ENCODE measurements around the gene DNLZ.

Gene DNLZ

DNA sequence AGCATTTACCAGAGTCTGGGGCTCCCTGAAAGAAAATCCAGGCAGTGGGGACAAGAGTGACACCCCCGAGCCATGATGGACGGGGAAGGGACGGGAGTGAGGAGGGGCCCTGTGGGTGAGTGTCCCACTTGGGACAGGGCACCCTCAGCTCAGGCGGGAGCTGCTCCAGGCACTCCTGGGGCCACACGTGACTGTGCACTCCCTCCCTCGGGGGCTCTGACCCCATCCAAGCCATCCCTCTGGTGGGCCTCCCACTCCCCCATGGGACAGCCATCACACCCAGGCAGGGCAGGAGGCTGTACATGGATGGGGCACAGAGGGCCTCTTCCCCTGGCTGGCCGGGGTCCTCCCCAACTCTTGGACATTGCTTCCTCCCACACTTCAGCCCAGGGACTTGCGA lies 12.9 kb upstream of the DNLZ start:
- DNase-seq (ENCODE audit: low read depth in 3 of 3) = no peak

DNA sequence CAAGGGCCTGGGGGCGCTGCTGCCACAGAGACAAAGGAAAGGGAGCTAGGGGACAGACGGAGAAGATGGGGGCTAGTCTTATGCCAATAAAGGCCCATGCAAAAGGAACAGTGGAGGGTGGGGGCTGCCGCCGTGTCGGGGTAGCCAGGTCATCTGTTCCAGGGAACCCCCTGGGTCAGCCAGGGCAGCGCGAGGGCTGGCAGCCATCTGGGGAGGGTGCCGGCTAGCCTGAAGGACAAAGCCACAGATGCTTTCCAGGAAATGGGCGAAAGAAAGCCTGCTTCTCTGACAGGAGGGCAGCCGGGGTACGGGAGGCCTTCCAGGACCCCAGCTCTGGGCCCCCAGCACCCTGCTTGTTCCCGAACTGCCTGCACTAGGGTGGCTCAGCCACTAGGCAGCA lies 11.6 kb upstream of the DNLZ start:
- no peak for DNase-seq (ENCODE audit: low read depth in 3 of 3)

DNA sequence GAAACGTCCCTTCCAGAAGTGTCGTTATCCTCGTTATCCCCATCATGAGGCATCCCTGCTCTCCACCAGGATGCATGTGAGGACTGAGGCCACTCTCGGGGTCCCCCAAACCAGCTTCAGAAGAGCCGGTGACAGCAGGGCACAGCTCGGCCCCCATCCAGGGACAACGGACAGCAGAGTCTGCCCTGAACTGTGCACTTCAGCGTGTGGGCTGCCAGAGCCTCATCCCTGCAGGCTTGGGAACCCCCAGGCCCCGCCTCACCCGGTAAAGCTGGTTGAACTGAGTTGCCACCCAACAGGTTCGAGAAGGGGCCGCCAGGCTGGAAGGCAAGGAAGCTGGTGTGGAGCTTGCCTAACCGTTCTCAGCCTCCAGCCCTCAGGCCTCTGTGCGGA lies 10.6 kb upstream of the DNLZ start:
- no peak for DNase-seq (ENCODE audit: low read depth in 3 of 3)

DNA sequence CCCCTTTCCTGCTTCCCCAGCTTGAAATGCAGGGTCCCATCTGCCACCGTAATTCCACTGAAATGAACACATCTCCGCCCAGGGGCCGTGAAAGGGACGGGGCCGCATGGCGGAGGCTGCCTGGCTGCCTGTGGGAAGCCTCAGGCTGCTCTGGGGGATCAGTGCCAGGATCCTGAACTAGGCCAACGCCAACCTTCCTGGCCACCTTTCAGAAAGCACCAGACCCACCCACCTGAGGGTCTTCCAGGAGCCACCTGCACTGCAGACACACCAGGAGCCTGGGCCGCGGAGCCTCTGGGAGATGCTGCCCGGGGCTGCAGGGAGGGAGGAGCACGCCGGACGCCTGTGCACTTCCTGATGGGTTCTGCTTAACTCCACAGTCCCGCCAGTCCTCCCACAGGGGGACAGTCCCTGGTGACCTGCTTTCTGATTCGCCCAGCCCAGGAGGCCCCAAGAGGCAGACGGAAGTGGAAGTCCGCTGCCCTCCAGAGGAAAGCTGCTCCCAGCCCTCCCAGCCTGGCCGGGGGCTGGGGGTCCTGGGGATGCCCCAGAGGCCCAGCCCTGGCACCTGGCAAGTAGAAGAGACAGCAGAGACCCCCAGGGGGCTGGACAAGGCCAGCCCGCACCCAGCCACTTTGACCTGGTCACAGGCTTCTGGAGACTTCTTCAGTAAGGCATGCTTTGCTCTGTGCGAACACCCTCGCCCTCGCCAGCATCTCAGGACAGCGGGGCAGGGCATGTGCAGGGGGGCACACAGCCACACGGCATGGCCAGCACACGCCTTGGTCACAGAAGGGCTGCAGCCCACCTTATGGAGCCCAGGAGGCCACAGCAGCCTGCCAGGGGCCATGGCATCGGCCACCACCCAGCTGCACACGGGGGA lies 10.0 kb upstream of the DNLZ start, which contains the start of gene CARD9:
Gene CARD9, minus strand, starts transcription at position 370 of the 883 bp plus-strand sequence. CDS start 1,591 bp downstream, outside the sequence.
- DNase-seq (ENCODE audit: low read depth in 3 of 3) = no peak

DNA sequence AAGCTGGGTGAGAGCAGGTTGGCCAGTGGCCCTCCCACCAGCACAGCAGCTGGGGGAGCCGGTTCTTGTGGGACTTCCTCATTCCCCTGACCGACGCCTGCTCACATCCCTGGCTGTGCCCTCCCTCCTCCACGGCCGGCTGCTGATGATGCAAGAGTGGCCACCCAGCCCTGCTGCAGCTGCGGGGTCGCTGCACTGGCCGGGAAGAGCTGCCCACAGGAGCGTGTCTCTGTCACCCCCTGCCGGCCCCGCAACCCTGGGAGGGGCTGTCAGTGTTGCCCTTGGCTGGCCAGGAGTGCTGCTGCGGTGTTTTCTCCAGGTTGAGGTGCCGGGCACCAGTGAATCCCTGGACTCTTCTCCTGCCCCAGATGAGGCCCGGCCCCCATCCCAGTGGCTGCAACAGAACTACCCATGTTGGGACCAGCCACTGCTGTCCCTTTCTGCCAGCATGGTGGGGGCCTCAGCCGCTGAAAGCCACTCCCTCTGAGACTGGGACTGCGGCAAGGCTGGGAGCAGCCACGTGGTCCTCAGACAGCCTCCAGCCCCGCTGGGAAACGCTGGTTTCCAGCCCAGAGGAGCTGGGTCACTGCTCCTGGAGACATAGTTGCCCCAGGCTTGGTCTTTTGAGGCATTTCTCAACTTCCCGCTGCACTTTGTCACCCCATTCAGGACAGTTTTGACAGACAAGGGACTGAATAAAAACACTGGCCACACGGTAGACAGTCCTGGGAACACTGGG lies 9.2 kb upstream of the DNLZ start:
- DNase-seq (ENCODE audit: low read depth in 3 of 3) = no peak

DNA sequence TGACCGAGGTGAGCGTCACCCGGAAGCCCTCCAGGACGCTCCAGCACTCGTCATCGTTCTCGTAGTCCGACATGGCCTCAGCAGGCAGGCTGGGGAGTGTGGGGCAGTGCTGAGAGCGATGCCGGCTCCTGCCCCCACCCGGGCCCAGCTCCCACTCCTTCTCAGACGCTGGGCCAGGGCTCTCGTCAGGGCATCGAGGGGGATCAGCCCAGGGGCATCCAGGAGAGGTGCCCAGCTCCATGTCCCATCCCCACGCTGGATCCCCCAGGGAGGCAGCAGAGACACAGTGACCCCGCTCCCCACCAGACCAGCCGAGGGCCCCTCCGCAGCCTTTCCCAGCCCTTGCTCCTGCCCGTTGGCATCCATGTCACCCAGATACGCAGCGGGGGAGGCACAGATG lies 8.5 kb upstream of the DNLZ start:
- no peak for DNase-seq (ENCODE audit: low read depth in 3 of 3)

DNA sequence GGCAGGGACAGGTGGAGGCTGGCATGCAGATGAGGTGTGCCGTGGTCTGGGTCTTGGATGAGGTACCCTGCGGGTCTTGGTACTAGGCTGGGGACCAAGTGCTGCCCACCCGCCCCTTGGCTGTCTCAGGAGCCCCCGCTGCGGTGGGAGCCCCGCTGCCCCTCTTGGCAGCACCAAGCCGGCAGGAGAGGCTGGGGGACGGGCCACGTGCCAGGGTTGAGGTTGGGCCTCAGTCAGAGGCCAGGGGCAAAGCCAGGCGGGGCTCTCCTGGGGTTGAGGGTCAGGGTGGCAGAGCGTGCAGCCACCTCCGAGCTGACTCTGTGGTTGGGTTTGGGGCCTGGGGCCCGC lies 8.0 kb upstream of the DNLZ start:
- DNase-seq (ENCODE audit: low read depth in 3 of 3) = no peak

DNA sequence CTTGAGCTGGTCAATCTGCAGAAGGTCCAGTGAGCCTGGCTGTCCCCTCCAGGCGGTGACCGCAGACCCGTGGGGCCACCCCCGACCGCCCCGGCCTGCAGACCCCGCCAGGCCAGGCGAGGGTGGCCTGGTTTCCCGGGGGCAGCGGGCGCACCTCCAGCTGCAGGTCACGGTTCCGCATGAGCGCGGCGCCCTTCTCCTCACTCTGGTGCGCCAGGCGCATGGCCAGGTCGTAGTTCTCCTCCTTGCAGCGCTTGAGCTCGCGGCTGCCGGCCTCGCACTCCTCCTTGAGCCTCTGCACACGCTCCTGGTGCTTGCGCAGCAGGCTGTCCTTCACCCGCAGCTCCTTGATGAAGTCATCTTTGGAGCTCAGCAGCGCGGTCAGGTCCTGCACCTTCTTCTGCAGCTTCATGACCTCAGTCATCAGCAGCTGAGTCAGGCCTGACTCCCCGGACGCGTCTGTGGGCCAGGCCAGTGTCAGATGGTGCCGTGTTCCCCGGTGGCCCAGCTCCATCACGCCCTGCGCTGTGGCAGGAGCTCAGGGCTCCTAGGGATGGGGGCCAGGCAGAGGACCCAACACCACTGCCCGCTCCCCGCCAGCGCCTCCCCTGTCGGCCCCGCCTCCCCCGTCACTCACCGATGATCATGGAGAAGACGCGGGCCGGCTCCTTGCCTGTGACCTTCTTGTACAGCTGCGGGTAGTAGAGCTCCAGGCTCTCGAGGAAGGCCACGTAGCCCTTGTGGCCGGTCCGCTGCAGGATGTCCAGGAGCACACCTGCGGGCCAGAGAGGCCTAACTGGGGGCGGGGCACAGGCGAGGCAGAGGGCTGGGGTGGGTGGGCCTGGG lies 7.4 kb upstream of the DNLZ start:
- no peak for DNase-seq (ENCODE audit: low read depth in 3 of 3)

DNA sequence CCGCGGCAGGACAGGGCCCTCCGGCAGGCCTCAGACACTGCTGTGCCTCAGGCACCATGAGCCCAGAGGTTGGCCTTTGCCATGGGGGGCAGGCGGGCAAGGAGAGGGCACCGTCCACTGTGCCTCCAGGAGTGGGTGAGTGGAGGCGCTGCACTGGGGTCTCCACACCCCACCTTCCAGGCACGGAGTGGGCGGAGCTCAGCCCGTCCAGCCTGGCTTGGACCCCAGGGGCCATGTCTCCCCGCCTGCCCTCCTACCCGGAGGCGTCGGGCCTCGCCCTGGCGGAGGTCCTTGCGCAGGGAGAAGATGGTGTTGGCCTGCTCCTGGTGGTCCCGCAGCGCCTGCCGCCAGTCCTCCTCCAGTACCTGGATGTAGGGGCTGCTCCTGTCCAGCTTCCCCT lies 6.5 kb upstream of the DNLZ start:
- DNase-seq (ENCODE audit: low read depth in 3 of 3) = no peak

DNA sequence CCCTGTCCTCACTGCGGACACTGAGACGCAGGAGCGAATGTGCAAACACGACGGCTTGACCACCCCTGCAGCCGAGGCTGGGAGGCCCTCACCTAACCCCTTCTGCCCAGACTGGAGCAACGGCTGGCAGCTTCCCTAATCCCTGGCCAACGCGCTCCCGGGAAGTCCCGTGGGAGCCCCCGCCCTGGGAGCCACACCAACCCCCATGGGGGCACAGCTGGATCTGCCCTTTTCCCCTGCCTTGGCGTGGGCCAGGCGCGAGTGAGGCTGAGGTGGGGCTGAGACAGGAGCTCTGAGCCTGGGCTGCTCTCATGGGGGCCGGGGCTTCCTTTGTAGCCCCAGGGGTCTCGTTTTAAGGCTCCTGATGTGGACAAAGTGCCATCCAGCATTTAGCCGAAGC lies 4.6 kb upstream of the DNLZ start:
- DNase-seq (ENCODE audit: low read depth in 3 of 3) = no peak

DNA sequence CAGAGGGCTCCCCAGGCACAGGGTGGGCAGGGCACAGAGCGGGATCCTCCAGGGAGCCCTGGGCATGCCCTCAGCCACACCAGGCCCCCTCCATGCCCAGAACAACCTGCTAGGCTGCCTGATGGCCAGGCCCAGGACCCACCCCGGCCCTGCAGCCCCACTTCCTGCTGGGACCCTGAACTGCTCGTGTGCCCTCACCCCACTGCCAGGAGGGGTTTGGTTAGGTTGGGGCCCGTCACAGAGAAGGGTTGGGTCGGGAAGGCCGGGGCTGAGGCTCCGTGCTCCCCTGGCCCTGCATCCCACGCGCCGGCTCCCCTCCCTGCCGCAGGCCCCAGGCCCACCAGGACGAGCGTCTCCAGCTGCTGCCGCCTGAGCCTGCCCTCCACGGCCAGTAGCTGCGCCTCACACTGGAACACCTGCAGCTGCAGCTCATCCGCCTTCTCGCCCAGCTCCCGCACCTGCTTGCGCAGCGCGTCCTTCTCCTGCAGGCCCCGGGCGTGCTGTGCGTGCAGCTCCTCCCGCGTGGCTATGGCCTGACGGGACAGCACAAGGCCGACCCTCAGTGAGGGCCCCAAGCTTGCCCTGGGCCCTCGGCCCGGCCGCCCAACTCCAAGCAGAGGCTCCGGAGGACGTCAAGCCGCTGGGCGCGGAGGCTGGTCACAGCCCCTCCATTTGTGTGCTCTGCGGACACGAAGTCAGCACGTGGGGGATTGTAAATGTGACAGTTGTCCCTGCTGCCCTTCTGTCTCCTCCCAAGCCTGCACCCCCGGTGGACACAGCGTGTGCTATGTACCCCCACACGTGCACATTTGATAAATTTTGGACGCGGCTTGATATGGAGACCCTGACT lies 4.0 kb upstream of the DNLZ start:
- no peak for DNase-seq (ENCODE audit: low read depth in 3 of 3)

DNA sequence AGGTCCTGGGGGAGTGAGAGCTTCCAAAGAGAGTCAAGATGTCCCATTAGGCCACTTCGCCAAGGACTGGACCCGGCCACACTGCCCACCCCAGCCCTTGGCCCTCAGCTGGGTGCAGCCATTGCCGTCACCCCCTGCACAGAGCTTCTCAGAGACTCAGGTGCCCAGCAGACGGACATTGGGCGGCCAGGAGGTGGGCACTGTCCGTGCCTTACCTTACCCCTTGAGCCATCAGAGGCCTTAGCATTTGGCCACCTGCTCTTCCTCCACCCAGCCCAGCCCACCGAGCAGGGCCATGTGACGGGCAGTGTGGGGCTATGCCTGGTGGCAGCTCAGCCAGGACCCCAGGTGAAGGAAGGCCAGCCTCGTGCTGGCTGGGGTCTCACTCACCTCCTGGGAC lies 3.3 kb upstream of the DNLZ start:
- DNase-seq (ENCODE audit: low read depth in 3 of 3) = no peak

DNA sequence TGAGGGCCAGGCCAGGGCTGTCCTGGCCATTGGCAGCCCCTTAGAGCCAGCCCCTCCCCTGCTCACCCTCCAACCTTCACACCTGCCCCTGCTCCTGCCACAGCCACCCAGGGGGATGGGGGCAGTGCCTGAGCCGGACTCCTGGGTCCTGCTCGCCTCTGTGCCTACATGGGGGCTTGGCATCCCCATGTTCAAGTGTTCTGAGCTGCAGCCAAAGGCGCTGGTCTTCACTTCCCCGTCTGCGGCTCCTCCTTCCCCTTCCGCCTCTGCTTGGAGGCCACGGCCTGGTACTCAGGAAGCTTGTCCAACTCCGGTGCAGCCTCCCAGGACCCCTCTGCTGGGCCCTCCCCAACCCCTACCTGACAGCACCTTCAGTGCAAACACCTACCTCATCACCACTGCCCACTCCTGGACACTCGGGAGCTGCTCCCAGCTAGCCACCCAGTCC lies 2.3 kb upstream of the DNLZ start:
- DNase-seq (ENCODE audit: low read depth in 3 of 3) = no peak

DNA sequence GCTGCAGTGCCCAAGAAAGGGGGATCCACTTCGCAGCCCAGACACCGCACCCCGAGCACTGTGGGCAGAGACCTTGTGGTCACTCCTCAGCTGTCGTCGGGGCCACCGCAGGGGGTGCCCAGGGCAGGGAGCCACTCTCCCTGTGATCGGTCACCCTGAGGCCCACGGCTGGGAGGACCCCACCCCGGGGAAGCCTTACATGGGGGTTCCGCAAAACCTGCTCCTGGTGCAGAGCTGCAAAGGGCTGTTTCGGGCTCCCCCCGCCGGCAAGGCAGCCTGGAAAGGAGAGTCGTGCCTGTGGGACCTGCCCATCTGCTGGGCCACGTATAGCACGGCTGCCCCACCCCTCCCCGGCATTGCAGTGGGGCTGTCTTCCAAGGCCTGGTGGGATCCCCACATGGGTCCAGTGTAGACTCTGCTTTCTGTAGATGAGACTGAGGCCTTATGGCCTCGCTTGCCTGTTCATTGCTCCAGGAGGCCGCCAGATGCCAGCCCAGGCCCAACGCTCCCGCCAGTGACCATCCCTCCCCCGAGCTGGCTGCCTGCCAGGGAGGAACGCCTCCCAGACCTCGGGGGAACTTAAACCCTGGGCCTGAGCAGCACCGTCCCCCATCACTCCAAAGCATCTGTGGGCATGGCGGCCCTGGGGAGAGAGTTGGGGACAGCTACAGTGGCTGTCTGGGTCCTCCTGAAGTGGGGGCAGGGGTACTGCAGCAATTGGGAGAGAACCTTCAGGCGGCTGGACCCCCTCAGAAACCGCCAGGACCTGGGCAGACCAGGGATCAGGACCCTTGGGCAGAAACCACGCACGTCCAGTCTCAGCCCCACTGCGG lies 1.6 kb upstream of the DNLZ start:
- DNase-seq (ENCODE audit: low read depth in 3 of 3) = no peak

DNA sequence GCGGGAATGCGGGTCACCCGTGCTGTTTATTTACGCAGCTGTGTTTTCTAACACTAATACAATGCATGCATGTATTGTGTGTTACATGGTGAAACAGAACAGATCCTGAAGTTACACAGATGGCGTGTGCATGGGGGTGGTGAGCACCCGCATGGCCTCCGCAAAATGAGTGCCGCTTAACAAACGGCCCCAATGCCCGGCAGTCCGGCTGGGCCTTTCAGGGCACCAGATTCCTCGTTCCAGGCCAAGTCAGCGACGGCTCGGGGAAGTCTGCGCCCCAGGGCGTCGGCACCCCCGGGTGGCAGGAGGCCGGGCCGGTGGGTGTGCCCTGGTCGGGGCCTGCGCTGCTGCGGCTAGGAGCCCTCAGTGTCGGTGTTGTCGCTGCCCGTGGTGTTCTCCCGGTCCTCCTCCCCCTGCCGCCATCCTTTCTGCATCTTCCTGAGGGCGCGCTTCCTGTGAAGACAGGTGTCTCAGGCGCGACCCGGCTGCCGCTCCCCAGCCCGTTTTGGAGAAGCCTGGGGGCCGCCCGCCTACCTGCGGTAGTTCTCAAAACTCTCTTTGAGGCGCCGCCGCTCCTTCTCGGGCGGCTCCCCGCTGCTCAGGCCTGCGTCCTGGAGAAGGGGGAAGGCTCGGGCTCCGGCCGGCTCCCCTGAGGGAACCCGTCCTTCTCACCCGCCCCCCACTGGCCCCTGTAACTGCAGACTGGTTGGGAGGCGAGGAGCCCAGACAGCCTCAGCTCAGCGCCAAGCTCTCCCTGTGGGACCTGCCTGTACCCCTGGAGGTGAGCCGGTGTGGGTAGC lies 605 bp upstream of the DNLZ start:
- DNase-seq (ENCODE audit: low read depth in 3 of 3) = no peak

DNA sequence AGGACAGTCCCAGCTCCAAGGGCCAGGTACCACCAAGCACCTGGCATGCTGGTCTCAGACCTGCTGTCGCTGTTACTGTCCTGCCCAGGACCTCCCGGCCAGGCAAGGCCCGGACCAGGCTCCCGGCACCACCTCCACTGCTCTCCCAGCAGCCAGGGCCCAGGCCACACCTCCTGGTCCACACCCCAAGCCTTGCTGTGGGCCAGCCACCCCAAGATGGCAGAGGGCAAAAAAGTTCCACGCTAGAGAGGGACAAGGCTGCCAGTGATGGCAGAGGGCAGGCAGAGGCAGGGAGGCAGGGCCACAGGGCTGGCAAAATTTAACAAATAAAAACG lies 1.1 kb downstream of the DNLZ start:
- no peak for DNase-seq (ENCODE audit: low read depth in 3 of 3)

DNA sequence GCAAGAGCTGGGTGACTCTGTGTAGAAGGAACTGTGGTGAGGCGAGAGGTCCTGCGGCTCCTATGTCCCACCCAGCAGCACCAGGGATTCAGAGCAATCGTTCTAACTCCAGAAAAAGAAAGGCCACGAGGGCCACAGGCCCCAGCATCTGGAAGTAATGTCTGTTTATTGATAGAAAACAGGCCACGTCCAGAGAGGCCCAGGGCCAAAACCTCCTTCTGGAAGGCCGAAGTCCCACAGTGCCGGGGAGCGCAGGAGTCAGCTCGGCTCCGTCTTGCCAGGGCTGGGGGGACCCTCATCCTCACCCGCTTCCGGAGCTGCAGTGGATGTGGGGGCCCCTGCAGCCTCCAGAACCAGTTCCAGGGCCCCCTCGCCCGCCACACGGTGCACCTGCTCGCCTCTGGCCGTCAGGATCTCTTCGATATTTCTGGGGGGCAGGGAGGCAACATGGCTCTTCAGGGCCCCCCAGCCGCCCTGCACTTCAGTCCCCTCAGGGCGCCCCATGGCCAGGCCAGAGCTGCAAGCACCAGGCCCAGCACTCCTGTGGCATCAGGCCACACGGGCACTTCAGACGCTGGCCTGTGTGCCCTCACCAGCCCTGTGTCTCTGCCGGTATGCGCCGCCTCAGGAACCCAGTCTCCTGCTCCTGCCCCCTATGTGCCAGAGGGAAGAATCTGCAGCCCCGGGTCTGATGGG lies 1.6 kb downstream of the DNLZ start:
- no peak for DNase-seq (ENCODE audit: low read depth in 3 of 3)

DNA sequence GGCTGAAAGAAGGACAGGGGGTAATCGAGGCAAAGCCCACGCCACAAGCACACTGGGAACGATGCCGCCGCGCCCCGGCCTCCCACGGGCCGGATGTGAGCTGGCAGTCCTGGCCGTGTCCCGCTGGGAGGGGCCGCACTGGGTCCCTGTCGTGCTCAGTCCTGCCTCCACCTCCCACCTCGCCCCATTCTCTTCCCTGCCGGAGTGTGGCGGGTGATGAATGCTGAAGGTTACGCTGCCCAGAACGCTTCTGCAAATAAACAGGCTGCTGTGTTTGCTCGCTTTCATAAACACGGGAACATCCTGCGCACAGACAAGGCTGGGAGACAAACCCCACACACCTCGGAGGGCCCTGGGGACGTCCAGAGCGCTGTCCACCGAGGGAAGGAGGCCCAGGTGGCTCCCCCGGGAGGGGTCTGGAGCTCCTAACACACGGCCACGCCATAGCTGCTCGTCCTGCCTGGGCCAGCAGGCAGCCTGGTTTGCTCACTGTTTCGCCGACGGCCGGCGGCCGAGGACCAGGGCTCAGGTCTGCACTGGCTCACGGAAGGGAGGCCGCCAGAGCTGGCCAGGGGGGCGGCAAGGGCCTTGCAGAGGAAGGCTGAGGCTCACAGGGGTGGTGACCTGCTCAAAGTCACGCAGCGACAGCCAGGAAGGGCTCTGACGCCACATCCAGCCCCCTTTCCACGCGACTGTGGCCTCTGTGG lies 2.3 kb downstream of the DNLZ start:
- DNase-seq (ENCODE audit: low read depth in 3 of 3) = no peak

All from stimulated activated CD4-positive, alpha-beta T cell treated with anti-CD3 and anti-CD28 coated beads, TNF-alpha, amount 100 ng/mL, for 48 hours (primary cell).